ENCODE data around the gene BICDL1.

DNA sequence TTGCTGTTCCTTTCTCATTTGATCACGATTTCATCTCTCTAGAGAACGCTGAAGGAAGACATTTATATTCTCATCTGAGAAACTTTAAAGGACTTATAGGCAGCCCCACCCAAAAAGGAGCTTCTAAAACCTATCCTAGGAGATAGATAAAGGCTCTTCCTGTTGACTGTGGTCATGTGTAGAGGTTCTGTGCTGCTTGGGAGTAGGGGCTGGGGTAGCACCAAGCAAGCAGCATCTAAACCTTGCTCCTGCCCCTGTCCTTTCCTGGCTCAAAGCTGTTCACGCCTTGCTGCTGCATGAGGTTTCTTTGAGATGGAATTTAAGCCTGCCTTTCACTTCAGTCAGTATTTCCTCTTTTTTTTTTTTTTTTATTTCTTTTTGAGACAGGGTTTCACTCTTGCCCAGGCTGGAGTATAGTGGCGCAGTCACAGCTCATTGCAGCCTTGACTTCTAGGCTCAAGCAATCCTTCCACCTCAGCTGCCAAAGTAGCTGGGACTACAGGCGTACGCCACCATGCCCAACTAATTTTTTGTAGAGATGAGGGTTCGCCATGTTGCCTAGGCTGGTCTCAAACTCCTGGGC, 86.1 kb downstream of the BICDL1 start:
- TF ChIP-seq, protein P1, sequence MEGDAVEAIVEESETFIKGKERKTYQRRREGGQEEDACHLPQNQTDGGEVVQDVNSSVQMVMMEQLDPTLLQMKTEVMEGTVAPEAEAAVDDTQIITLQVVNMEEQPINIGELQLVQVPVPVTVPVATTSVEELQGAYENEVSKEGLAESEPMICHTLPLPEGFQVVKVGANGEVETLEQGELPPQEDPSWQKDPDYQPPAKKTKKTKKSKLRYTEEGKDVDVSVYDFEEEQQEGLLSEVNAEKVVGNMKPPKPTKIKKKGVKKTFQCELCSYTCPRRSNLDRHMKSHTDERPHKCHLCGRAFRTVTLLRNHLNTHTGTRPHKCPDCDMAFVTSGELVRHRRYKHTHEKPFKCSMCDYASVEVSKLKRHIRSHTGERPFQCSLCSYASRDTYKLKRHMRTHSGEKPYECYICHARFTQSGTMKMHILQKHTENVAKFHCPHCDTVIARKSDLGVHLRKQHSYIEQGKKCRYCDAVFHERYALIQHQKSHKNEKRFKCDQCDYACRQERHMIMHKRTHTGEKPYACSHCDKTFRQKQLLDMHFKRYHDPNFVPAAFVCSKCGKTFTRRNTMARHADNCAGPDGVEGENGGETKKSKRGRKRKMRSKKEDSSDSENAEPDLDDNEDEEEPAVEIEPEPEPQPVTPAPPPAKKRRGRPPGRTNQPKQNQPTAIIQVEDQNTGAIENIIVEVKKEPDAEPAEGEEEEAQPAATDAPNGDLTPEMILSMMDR (IDR thresholded peaks at IDR 0.05) = no peak
- TF ChIP-seq POLR2A (IDR thresholded peaks at IDR 0.05) = no peak

Measured in upper lobe of left lung (tissue), 4 donors.